ENCODE results near the gene TTLL11.

Gene TTLL11, protein sequence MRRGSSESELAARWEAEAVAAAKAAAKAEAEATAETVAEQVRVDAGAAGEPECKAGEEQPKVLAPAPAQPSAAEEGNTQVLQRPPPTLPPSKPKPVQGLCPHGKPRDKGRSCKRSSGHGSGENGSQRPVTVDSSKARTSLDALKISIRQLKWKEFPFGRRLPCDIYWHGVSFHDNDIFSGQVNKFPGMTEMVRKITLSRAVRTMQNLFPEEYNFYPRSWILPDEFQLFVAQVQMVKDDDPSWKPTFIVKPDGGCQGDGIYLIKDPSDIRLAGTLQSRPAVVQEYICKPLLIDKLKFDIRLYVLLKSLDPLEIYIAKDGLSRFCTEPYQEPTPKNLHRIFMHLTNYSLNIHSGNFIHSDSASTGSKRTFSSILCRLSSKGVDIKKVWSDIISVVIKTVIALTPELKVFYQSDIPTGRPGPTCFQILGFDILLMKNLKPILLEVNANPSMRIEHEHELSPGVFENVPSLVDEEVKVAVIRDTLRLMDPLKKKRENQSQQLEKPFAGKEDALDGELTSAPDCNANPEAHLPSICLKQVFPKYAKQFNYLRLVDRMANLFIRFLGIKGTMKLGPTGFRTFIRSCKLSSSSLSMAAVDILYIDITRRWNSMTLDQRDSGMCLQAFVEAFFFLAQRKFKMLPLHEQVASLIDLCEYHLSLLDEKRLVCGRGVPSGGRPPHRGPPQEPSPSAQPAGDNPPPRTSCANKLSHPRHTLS

DNA sequence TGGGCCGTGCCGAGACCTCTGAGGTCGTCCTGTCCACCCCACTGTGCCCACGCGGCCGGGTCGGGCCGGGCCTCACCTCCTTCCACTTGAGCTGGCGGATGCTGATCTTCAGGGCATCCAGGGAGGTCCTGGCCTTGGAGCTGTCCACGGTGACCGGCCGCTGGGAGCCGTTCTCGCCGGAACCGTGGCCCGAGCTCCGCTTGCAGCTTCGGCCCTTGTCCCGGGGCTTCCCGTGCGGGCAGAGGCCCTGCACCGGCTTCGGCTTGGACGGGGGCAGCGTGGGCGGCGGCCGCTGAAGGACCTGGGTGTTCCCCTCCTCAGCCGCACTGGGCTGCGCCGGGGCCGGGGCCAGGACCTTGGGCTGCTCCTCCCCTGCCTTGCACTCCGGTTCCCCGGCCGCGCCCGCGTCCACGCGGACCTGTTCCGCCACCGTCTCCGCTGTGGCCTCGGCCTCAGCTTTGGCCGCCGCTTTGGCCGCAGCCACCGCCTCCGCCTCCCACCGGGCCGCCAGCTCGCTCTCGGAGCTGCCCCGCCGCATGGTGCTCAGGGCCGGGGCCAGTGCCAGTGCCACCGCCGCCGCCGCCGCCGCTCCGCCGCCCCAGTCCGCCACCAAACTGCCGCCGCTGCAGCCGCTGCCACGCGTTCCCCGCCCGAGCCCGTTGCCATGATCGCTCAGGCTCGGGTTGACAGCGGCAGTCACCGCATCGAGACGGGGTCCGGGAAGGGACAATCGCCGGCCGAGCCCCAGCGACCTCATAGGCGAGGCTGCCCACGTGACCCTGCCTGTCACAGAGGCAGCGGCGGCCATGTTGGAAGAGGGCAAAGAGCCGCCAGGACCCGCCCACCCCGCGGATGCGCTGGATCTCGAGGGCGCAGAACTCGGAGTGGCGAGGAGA lies at the start of gene TTLL11:
Gene TTLL11 (minus strand): TSS at position 698 of the 896 bp plus-strand sequence. CDS start 160 bp downstream, at position 538.
- peak; percentile 94 for DNase-seq (ENCODE audit: low read depth in 2 of 2)

GRCh38 chr9:122141671-122142070 lies 48.6 kb upstream of the TTLL11 start:
- no peak for DNase-seq (ENCODE audit: low read depth in 2 of 2)

DNA sequence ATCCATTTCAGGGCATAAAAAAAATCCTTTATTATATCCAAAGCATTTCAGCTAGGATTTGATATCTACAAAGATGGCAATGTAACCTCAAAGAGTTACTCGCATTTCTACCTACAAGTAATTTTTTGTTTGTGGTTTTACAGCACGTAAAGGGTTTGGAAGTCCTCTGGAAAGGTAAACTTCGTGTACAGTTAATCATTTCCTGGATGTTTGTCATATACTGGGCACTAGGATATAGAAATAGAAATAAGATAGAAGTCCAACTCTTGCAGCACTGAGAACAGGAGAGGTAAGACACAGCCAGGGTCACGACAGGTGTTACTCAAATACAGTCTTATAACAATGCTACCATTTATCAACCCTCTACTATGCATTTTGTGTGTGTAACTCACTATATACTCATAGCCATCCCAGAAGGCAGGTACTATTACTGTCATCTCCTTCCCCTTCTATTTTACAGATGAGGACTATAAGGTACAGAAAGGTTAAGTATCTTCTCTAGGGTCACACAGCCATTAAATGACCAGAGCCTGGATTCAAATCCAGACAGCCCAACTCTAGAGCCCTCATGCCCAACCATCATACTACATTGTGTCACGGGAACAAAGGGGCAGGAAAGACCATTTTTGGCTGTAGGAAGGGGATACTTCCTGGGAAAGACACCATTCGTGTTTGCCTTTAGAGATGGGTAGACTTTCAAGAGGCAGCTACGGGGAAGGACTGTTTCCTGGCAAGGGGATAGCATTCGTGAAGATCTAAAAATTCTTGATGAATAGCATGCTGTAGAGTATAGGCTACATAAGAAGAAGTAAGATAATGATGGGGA lies 47.5 kb upstream of the TTLL11 start:
- no peak for DNase-seq (ENCODE audit: low read depth in 2 of 2)

- DNase-seq (ENCODE audit: low read depth in 2 of 2), result no peak
These were observed 45.6 kb upstream of the TTLL11 start for GRCh38 chr9:122138560-122139268.

GRCh38 chr9:122135529-122135859 lies 42.4 kb upstream of the TTLL11 start:
- no peak for DNase-seq (ENCODE audit: low read depth in 2 of 2)

DNA sequence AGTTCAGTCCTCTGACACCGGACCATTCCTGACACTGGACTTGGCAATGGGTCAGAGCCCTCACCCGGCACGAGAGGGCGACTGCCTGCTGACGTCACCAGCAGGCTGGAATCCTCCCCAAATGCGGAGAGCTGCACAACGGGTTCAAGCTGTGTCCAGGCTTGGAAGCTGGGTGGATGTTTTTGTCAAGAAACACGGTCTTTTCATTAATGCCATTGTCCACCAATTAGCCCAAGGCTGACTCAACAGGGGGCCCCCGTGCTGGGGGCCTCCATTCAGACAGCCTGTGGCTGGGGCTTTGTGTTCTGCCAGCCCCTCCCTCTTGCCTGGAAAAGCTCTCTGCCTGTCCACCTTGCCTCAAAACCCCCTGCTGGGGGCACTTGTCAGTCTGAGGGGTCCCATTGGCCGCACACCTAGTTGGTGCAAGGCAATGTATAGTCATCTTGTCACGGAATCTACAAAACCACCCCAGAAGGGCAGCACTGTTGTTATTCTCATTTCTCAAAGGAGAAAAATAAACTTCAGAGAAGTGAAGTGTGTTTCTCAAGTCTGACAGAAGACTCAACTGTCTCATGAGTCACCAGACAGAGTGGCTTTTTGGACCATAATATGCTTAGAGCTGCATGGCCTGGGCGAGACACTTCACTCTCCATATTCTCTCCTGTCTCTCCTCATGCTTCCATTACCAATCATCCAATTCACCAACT lies 41.9 kb upstream of the TTLL11 start:
- DNase-seq (ENCODE audit: low read depth in 2 of 2), result no peak

- no peak for DNase-seq (ENCODE audit: low read depth in 2 of 2)
These were observed 41.0 kb upstream of the TTLL11 start for GRCh38 chr9:122133984-122134535.

GRCh38 chr9:122133263-122133983 lies 40.3 kb upstream of the TTLL11 start:
- DNase-seq (ENCODE audit: low read depth in 2 of 2), result no peak

DNA sequence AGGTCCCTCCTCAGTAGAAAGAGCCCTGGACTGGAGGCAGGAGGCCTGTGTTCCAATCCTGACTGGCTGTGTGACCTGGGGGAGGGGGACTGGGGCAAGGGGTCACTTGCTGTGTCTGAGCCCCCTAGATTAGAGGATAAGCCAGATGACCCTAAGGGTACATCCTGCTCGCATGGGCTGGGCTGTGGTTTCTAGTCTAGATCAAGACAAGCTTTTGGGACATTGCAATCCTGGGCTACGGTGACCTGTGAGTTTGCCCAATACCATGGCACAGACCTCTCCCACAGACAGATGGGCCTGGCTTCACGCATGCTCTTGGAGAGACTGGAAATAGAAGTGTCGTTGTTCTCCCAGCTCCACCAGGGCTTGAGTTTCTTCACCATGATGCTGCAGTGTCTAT lies 39.4 kb upstream of the TTLL11 start:
- DNase-seq (ENCODE audit: low read depth in 2 of 2), result no peak

- DNase-seq (ENCODE audit: low read depth in 2 of 2), result no peak
These were observed 38.4 kb upstream of the TTLL11 start for GRCh38 chr9:122131401-122132001.

DNA sequence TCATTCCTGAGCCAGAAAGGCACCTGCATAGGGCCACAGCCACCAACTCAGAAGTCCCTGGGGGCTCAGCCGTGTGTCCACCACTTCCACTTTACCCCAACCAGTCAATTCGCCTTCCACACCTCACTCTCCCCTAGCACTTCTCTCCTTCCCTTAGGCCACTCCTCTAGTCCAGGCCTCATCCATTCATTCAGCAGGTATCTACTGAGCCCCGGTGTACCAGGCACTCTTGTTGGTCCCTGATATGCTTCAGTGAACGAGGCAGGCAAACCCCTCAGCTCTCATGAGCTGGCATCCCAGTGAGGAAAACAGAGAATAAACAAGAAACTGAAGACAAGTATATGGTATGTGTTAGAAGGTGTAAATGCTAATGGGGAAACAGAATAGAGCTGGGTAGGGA lies 37.7 kb upstream of the TTLL11 start:
- no peak for DNase-seq (ENCODE audit: low read depth in 2 of 2)

DNA sequence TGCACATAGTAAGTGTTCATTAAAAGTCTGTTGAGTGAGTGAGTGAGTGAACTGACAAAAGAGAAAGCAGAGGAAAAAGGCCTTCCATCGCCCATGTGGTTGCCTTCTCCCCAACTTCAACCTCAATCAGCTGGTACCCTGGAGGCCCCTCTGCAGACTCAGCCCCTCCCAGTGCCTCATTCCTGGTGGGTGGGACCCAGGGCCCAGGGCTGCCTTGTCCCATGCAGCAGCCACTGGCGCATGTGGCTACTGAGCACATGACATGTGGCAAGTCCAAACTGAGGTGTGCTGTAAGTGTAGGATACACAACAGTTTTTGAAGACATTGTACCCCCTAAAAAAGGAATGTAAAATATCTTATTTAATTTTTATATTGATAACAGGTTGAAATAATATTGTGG lies 36.9 kb upstream of the TTLL11 start:
- no peak for DNase-seq (ENCODE audit: low read depth in 2 of 2)

DNA sequence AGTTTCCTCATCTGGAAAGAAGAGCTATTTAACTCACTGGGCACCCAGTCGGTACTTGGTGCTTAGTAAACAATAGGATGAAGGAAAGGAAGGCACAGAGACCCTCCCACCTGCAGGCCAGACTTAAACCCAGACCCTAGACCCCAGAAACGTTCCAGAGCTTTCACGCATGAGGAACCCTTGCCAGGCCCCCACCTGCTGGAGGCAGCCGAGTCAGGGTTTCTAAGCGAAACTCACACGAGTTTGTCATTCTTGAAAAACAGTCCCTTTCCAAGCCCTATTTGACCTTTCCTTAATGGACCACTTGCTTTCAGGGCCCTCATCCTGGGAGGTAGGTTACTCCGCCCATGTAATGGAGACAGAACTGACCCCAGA lies 35.8 kb upstream of the TTLL11 start:
- no peak for DNase-seq (ENCODE audit: low read depth in 2 of 2)

DNA sequence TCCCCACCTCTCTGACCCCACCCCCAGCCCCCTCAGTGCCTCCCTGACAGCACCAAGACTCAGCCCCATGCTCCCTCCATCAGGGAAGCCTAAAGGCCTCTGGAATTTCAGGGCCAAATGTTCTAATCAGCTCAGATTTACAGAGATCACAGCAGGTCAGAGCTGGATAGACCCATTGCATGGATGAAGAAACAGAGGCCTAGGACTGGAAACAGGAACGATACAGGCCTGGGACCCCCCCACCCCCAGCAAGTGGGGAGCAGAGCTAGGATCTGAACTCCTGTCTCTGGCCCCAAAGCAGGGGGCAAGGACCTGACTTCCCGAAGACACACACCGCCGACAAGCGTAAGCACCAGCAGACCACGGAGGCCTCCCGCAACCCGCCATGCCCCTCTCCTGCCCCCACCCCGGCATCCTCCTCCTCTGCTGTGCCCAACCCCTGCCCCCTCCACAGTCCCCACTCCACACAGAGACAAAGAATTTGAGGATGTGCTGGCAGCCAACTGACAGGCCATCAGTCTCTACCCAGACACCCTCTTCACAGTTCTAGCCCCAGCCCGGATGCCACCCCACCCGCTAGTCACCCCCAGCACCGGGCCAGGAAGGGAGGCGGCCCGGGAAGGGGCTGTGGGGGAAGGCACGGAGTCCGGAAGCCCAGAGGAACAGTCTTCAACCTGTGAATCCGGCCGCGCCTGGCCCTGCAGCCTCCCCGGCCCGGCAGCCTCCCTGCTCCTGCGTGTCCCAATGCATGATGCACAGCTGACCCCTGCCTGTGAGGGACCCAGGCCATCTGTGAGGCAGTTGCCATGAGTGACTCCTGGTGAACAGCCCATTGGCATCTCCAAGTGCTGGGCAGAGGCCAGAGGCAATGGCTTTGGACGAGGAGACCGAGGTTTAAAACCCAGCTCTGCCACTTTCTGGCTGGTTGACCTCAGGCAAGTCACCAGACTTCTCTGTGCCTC lies 35.2 kb upstream of the TTLL11 start:
- DNase-seq (ENCODE audit: low read depth in 2 of 2), result no peak

DNA sequence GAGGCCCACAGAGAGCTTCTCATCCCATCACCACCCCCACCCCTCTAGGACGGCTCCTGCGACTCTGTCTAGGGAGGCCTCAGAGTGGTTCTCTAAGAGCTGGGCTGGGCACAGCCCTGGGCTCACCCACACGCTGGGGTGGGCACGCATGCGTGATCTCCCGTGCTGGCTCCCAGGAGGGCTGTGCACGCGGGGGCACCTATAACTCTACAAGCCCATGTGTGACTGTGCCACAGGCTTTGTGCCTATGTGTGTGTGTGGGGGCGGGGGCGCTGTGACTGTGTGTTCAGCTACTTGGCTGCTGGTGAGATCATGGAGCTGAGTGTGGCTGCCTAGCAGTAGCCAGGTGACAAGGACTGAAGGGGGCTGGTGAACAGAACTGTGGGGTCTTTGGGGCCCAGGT lies 34.3 kb upstream of the TTLL11 start:
- no peak for DNase-seq (ENCODE audit: low read depth in 2 of 2)

GRCh38 chr9:122126331-122127261 lies 33.5 kb upstream of the TTLL11 start:
- DNase-seq (ENCODE audit: low read depth in 2 of 2), result no peak

All from stimulated activated CD8-positive, alpha-beta memory T cell treated with anti-CD3 and anti-CD28 coated beads, Interleukin-15, amount 100 ng/mL, for 48 hours (primary cell).